Neural progenitor cell (in vitro differentiated cells): Measurements from ENCODE around the gene SLC35G1. TPM values are rescaled to one million over a fixed set of nuclear protein-coding genes. Genes with fewer than 3 reads are reported as not detected.

Source experiments
- DNase-seq: peaks from one replicate; pipeline ENCODE4 v3.0.0-alpha.2; 2016; ENCODE audit warnings: low spot score
- H2AFZ ChIP-seq: fragments of 200-600 bp; sonication (generic); replicated peaks from 2 replicates; pipeline ENCODE4 v1.6.1; 2016; ENCODE audit warnings: antibody characterized with exemption
- H3F3A ChIP-seq: fragments of 200-600 bp; sonication (generic); 2 replicates; pipeline ENCODE4 v1.6.1; 2016; ENCODE audit warnings: antibody characterized with exemption, low read depth
- H3K27ac ChIP-seq: fragments of 200-600 bp; sonication (generic); 2 replicates; pipeline ENCODE4 v1.5.1; 2016; ENCODE audit warnings: mild to moderate bottlenecking
- H3K27me3 ChIP-seq: fragments of 200-600 bp; sonication (generic); 2 replicates; pipeline ENCODE4 v1.6.1; 2016; ENCODE audit warnings: mild to moderate bottlenecking, moderate library complexity
- H3K36me3 ChIP-seq: fragments of 200-600 bp; sonication (generic); 2 replicates; pipeline ENCODE4 v1.5.1; 2016
- H3K4me1 ChIP-seq: fragments of 200-600 bp; sonication (generic); 2 replicates; pipeline ENCODE4 v1.6.1; 2016; ENCODE audit warnings: mixed run types
- H3K4me2 ChIP-seq: fragments of 200-600 bp; sonication (generic); 2 replicates; pipeline ENCODE4 v1.6.1; 2016
- H3K4me3 ChIP-seq: fragments of 200-600 bp; sonication (generic); 2 replicates; pipeline ENCODE4 v1.5.1; 2016
- H3K79me2 ChIP-seq: fragments of 200-600 bp; sonication (generic); 2 replicates; pipeline ENCODE4 v1.6.1; 2016; ENCODE audit warnings: low read depth
- H3K9ac ChIP-seq: fragments of 200-600 bp; sonication (generic); 2 replicates; pipeline ENCODE4 v1.6.1; 2016
- H3K9me3 ChIP-seq: fragments of 200-600 bp; sonication (generic); 2 replicates; pipeline ENCODE4 v1.5.1; 2016; ENCODE audit warnings: low read depth
- H4K20me1 ChIP-seq: fragments of 200-600 bp; sonication (generic); 2 replicates; pipeline ENCODE4 v1.6.1; 2016; ENCODE audit warnings: low read depth
- H3K27ac Mint-ChIP-seq: 3 replicates; pipeline ENCODE4 v1.8.0; 2021; ENCODE audit warnings: mixed read lengths
- H3K27me3 Mint-ChIP-seq: 2 replicates; pipeline ENCODE4 v1.8.0; 2022; ENCODE audit warnings: low read depth, mild to moderate bottlenecking, inconsistent platforms, moderate library complexity, mixed read lengths; ENCODE audit not compliant: insufficient read depth
- H3K36me3 Mint-ChIP-seq: 3 replicates; pipeline ENCODE4 v1.8.0; 2021; ENCODE audit warnings: mixed read lengths
- H3K4me1 Mint-ChIP-seq: 3 replicates; pipeline ENCODE4 v1.8.0; 2021; ENCODE audit warnings: mixed read lengths
- H3K4me3 Mint-ChIP-seq: 3 replicates; pipeline ENCODE4 v1.8.0; 2021; ENCODE audit warnings: mild to moderate bottlenecking, moderate library complexity, mixed read lengths
- H3K9me3 Mint-ChIP-seq: 3 replicates; pipeline ENCODE4 v1.8.0; 2020; ENCODE audit warnings: mixed read lengths
- CTCF ChIP-seq: fragments of 200-600 bp; sonication (generic); IDR thresholded peaks from 2 replicates; pipeline ENCODE4 v1.5.1; 2017; ENCODE audit warnings: antibody characterized with exemption, mild to moderate bottlenecking
- EZH2 ChIP-seq: fragments of 200-600 bp; sonication (generic); IDR thresholded peaks from 2 replicates; pipeline ENCODE4 v1.6.1; 2017; ENCODE audit warnings: antibody characterized with exemption, mild to moderate bottlenecking, moderate library complexity
- EZH2phosphoT487 ChIP-seq: fragments of 200-600 bp; sonication (generic); IDR thresholded peaks from 2 replicates; pipeline ENCODE4 v1.6.1; 2017; ENCODE audit warnings: antibody characterized with exemption
- total RNA-seq: library from RNA; depleted of rRNA; stranded (reverse); fragments of >200 nt; gene quantifications from 2 replicates; pipeline ENCODE4 v1.2.3, GENCODE V29; 2015; ENCODE audit warnings: low replicate concordance

SLC35G1 gene
- total RNA-seq, 1 donor from 2014 or later, result 14.6 TPM

DNA sequence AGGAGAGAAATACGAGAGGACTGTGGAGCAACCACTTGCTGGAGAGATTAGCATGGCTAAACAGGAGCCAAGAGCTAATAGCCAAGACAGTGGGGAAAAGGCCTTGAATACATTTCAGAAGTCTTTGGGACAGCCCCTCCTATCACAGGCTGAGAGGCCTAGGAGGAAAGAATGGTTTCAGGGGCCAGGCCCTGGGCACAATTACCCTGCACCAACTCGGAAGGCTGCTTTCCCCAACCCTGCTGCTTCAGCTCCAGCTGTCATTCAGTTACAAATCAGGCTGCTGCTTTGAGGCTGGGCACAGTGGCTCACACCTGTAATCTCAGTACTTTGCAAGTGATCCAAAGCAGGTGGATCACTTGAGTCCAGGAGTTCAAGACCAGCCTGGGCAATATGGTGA, 32.0 kb upstream of the SLC35G1 start:
- Histone ChIP-seq H3K4me2 (no peak overlapping the region), H3K9me3 (no peaks in the 10 kb centered on the region), H3K4me3 (no peak overlapping the region), H4K20me1 (no peaks in the 10 kb centered on the region), H3F3A (no peaks in the 10 kb centered on the region), H3K36me3 (no peaks in the 10 kb centered on the region), H3K79me2 (no peaks in the 10 kb centered on the region), H3K27me3 (peaks cover 10% of the 10 kb centered on the region), H3K27ac (no peak overlapping the region), H2AFZ (no peak overlapping the region), H3K4me1 (no peaks in the 10 kb centered on the region), H3K9ac (no peak overlapping the region)
- no peak for TF ChIP-seq EZH2phosphoT487
- no peak for TF ChIP-seq CTCF
- TF ChIP-seq EZH2, result no peak
- peaks cover 7% of the 10 kb centered on the region for H3K27me3 Mint-ChIP-seq
- H3K27ac Mint-ChIP-seq, result no peak overlapping the region
- H3K9me3 Mint-ChIP-seq, result peaks cover 6% of the 10 kb centered on the region
- no peak for DNase-seq
- no peaks in the 10 kb centered on the region for H3K4me1 Mint-ChIP-seq
- no peak overlapping the region for H3K4me3 Mint-ChIP-seq
- peaks cover 3% of the 10 kb centered on the region for H3K36me3 Mint-ChIP-seq

DNA sequence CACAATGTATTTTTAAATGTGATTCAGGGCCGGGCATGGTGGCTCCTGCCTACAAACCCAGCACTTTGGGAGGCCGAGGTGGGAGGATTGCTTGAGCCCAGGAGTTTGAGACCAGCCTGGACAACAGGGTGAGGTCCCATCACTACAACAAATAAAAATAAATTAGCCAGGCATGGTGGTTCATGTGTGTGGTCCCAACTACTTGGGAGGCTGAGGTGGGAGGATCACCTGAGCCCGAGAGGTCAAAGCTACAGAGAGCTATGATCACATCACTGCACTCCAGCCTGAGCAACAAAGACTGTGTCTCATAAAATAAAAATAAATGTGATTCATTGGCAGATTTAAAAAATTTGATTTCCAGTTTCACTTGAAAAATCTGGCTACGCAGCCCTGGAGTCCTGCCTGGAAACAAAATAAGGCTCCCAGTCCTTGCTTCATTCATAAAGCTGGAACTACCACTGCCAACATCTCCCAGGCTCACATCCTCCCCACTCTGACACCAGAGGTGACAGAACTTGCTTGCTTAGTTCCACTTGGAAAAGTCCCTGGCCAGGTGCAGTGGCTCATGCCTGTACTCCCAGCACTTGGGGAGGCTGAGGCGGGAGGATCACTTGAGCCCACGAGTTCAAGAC, 27.9 kb upstream of the SLC35G1 start:
- Histone ChIP-seq H3K4me3 (no peak overlapping the region), H3K27ac (no peak overlapping the region), H3F3A (no peaks in the 10 kb centered on the region), H3K9me3 (no peaks in the 10 kb centered on the region), H3K79me2 (no peaks in the 10 kb centered on the region), H3K4me1 (no peaks in the 10 kb centered on the region), H2AFZ (no peak overlapping the region), H3K4me2 (no peak overlapping the region), H3K9ac (no peak overlapping the region), H3K27me3 (peaks cover 17% of the 10 kb centered on the region), H4K20me1 (no peaks in the 10 kb centered on the region), H3K36me3 (no peaks in the 10 kb centered on the region)
- H3K4me1 Mint-ChIP-seq, result no peaks in the 10 kb centered on the region
- peaks cover 11% of the 10 kb centered on the region for H3K27me3 Mint-ChIP-seq
- H3K27ac Mint-ChIP-seq, result no peak overlapping the region
- H3K4me3 Mint-ChIP-seq, result no peak overlapping the region
- TF ChIP-seq CTCF (no peak), EZH2phosphoT487 (no peak), EZH2 (no peak)
- H3K9me3 Mint-ChIP-seq, result peaks cover 5% of the 10 kb centered on the region
- peaks cover 2% of the 10 kb centered on the region for H3K36me3 Mint-ChIP-seq
- DNase-seq, result no peak

- Histone ChIP-seq H3K4me3 (no peak overlapping the region), H3K4me2 (no peak overlapping the region), H3K79me2 (no peaks in the 10 kb centered on the region), H3F3A (no peaks in the 10 kb centered on the region), H3K27ac (no peak overlapping the region), H3K36me3 (no peaks in the 10 kb centered on the region), H3K27me3 (peaks cover 17% of the 10 kb centered on the region), H4K20me1 (no peaks in the 10 kb centered on the region), H2AFZ (no peak overlapping the region), H3K4me1 (no peaks in the 10 kb centered on the region), H3K9me3 (no peaks in the 10 kb centered on the region), H3K9ac (no peak overlapping the region)
- Mint-ChIP-seq H3K9me3 (no peaks in the 10 kb centered on the region), H3K27me3 (peaks cover 15% of the 10 kb centered on the region), H3K27ac (no peak overlapping the region), H3K36me3 (no peaks in the 10 kb centered on the region), H3K4me3 (no peak overlapping the region), H3K4me1 (no peaks in the 10 kb centered on the region)
- DNase-seq, result no peak
- TF ChIP-seq CTCF, result no peak
- no peak for TF ChIP-seq EZH2
- TF ChIP-seq EZH2phosphoT487, result no peak
These were observed 26.3 kb upstream of the SLC35G1 start for GRCh38 chr10:93867525-93867924.
